GM18499 (cell line): ENCODE data around the gene DECR2.
"Not testable (repeated sequence)": the region's sequence is repeated elsewhere in the genome, so short reads cannot be mapped to it uniquely, and the experiment has no call there.

Source experiments
- ATAC-seq: cut with Tn5 transposase; IDR thresholded peaks from one replicate; pipeline ENCODE4 v1.9.1; 2021; ENCODE audit warnings: moderate number of reproducible peaks; ENCODE audit not compliant: insufficient read depth, unreplicated experiment

Gene DECR2

GRCh38 chr16:398561-399339, 2.9 kb upstream of the DECR2 start:
- ATAC-seq = no peak

GRCh38 chr16:399340-400019, 2.2 kb upstream of the DECR2 start:
- no peak for ATAC-seq

GRCh38 chr16:400061-400591, 1.6 kb upstream of the DECR2 start:
- ATAC-seq = no peak

- ATAC-seq = no peak
Measured at GRCh38 chr16:404971-405486, 3.3 kb downstream of the DECR2 start.

GRCh38 chr16:405548-406506, 4.1 kb downstream of the DECR2 start:
- ATAC-seq = no peak

GRCh38 chr16:407253-407652, 5.6 kb downstream of the DECR2 start:
- ATAC-seq = no peak

- no peak for ATAC-seq
Measured at GRCh38 chr16:410516-411178, 9.0 kb downstream of the DECR2 start.

GRCh38 chr16:411576-412265, 10.0 kb downstream of the DECR2 start:
- no peak for ATAC-seq

- no peak for ATAC-seq
Measured at GRCh38 chr16:414395-415169, 12.9 kb downstream of the DECR2 start.

- not testable (repeated sequence) for ATAC-seq
Measured at GRCh38 chr16:415170-415498, 13.4 kb downstream of the DECR2 start.

- not testable (repeated sequence) for ATAC-seq
Measured at GRCh38 chr16:422179-422578, 20.5 kb downstream of the DECR2 start.

GRCh38 chr16:424033-424622, 22.4 kb downstream of the DECR2 start:
- no peak for ATAC-seq

GRCh38 chr16:424623-425081, 23.0 kb downstream of the DECR2 start:
- no peak for ATAC-seq

- peak; percentile 56 for ATAC-seq
Measured at GRCh38 chr16:425082-425718, 23.5 kb downstream of the DECR2 start, which contains the start of gene RAB11FIP3. TSS of gene RAB11FIP3 (plus strand) at chr16:425649. CDS start at chr16:426007, 358 bp downstream.

- ATAC-seq = peak; percentile 14
Measured at GRCh38 chr16:425740-426114, 24.0 kb downstream of the DECR2 start.

- ATAC-seq = no peak
Measured at GRCh38 chr16:426115-426905, 24.6 kb downstream of the DECR2 start.

- ATAC-seq = no peak
Measured at GRCh38 chr16:426906-427249, 25.2 kb downstream of the DECR2 start.
